GM23248 (cell line): ENCODE measurements around the gene ADO. TPM values are rescaled to one million over a fixed set of nuclear protein-coding genes. Genes with fewer than 3 reads are reported as not detected.

ENCODE experiments used
- DNase-seq: peaks from one replicate; pipeline ENCODE4 v3.0.0-alpha.2; 2015
- H2AFZ ChIP-seq: fragments of 200-600 bp; sonication (generic); 2 replicates; pipeline ENCODE4 v1.6.1; 2016; ENCODE audit warnings: antibody characterized with exemption
- H3F3A ChIP-seq: fragments of 200-600 bp; sonication (generic); 2 replicates; pipeline ENCODE4 v1.6.1; 2016; ENCODE audit warnings: mild to moderate bottlenecking, antibody characterized with exemption, mixed run types; ENCODE audit not compliant: insufficient read depth
- H3K27ac ChIP-seq: fragments of 200-600 bp; sonication (generic); 2 replicates; pipeline ENCODE4 v1.5.1; 2016; ENCODE audit warnings: mild to moderate bottlenecking
- H3K27me3 ChIP-seq: fragments of 200-600 bp; sonication (generic); replicated peaks from 2 replicates; pipeline ENCODE4 v1.6.1; 2016; ENCODE audit warnings: mild to moderate bottlenecking; ENCODE audit not compliant: insufficient read depth
- H3K36me3 ChIP-seq: fragments of 200-600 bp; sonication (generic); 2 replicates; pipeline ENCODE4 v1.6.1; 2016; ENCODE audit warnings: low read depth, mild to moderate bottlenecking
- H3K4me1 ChIP-seq: fragments of 200-600 bp; sonication (generic); 2 replicates; pipeline ENCODE4 v1.6.1; 2016; ENCODE audit warnings: mild to moderate bottlenecking; ENCODE audit not compliant: insufficient read depth
- H3K4me2 ChIP-seq: fragments of 200-600 bp; sonication (generic); one replicate; pipeline ENCODE4 v1.6.1; 2016; ENCODE audit warnings: mild to moderate bottlenecking; ENCODE audit not compliant: unreplicated experiment
- H3K4me3 ChIP-seq: fragments of 200-600 bp; sonication (generic); 2 replicates; pipeline ENCODE4 v1.5.1; 2016; ENCODE audit warnings: mild to moderate bottlenecking
- H3K79me2 ChIP-seq: fragments of 200-600 bp; sonication (generic); 2 replicates; pipeline ENCODE4 v1.6.1; 2016; ENCODE audit warnings: mild to moderate bottlenecking; ENCODE audit not compliant: insufficient read depth
- H3K9ac ChIP-seq: fragments of 200-600 bp; sonication (generic); 2 replicates; pipeline ENCODE4 v1.6.1; 2016; ENCODE audit warnings: mild to moderate bottlenecking
- H3K9me2 ChIP-seq: fragments of 200-600 bp; sonication (generic); 2 replicates; pipeline ENCODE4 v1.6.1; 2016; ENCODE audit warnings: mixed run types, mild to moderate bottlenecking, moderate library complexity; ENCODE audit not compliant: insufficient read depth
- H3K9me3 ChIP-seq: fragments of 200-600 bp; sonication (generic); one replicate; pipeline ENCODE4 v1.6.1; 2017; ENCODE audit warnings: low read depth
- H4K20me1 ChIP-seq: fragments of 200-600 bp; sonication (generic); 2 replicates; pipeline ENCODE4 v1.6.0; 2016; ENCODE audit not compliant: insufficient read depth
- EZH2 ChIP-seq: fragments of 200-600 bp; sonication (generic); IDR thresholded peaks from 2 replicates; pipeline ENCODE4 v1.6.1; 2018; ENCODE audit warnings: antibody characterized with exemption, mild to moderate bottlenecking; ENCODE audit not compliant: insufficient read depth, poor library complexity, severe bottlenecking
- EZH2phosphoT487 ChIP-seq: fragments of 200-600 bp; sonication (generic); IDR thresholded peaks from 2 replicates; pipeline ENCODE4 v1.6.1; 2018; ENCODE audit warnings: antibody characterized with exemption, moderate library complexity, mild to moderate bottlenecking, low read depth; ENCODE audit not compliant: insufficient read depth
- WGBS, 2 experiments: methylation state at CpG; one replicate each; pipeline ENCODE4 v1.1.6; 2015 to 2017; ENCODE audit warnings: low lambda C conversion rate in 2 of 2, low coverage in 1 of 2; ENCODE audit errors: missing lambda C conversion rate in 2 of 2; 5-methylcytosine and 5-hydroxymethylcytosine counted together
- in situ Hi-C: fragments of 300-500 bp; cut with MboI; formaldehyde crosslinking; loops from 2 replicates; pipeline ENCODE4 v1.15.0; 2020
- polyA plus RNA-seq: library from polyadenylated mRNA; unstranded; fragments of >200 nt; fragmentation: Nextera tagmentation; extraction: Ambion mirVana; gene quantifications from 2 replicates; pipeline ENCODE4 v1.2.1, GENCODE V29; 2016
- total RNA-seq: library from RNA; depleted of rRNA; stranded (reverse); fragments of >200 nt; shearing (Covaris generic); gene quantifications from 2 replicates; pipeline ENCODE4 v1.2.3, GENCODE V29; 2014

ADO gene
- total and polyA plus RNA-seq, 2 experiments from 2014 or later = 5.5 to 38.8 TPM

GRCh38 chr10:62760401-62760800 lies 44.1 kb upstream of the ADO start:
- no peaks in the 10 kb centered on the region for H3K4me1 ChIP-seq
- H4K20me1 ChIP-seq = no peaks in the 10 kb centered on the region
- WGBS, 2 experiments = 86 to 90% methylated on average over 14 of the region's 14 CpGs
- H3K27ac ChIP-seq = no peak overlapping the region
- no peak overlapping the region for H3K4me3 ChIP-seq
- 0 out of 2 replicates have a peak, but pooled peaks cover 4% of the 10 kb centered on the region for H3K27me3 ChIP-seq
- no peak overlapping the region for H2AFZ ChIP-seq
- no peaks in the 10 kb centered on the region for H3K36me3 ChIP-seq
- H3K4me2 ChIP-seq = no peak overlapping the region
- in situ Hi-C loops = no loop called here
- H3F3A ChIP-seq = no peaks in the 10 kb centered on the region
- TF ChIP-seq EZH2phosphoT487 (no peak), EZH2 (no peak)
- DNase-seq = no peak
- no peak overlapping the region for H3K9ac ChIP-seq
- H3K9me2 ChIP-seq = no peaks in the 10 kb centered on the region
- no peaks in the 10 kb centered on the region for H3K79me2 ChIP-seq
- no peaks in the 10 kb centered on the region for H3K9me3 ChIP-seq

GRCh38 chr10:62761115-62761514 lies 43.4 kb upstream of the ADO start:
- Histone ChIP-seq H3K79me2 (no peaks in the 10 kb centered on the region), H3K4me2 (no peak overlapping the region)
- TF ChIP-seq EZH2phosphoT487 (no peak), EZH2 (no peak)

GRCh38 chr10:62763155-62763554 lies 41.4 kb upstream of the ADO start:
- Histone ChIP-seq H3K9ac (no peak overlapping the region), H3K4me3 (no peak overlapping the region), H3K36me3 (no peaks in the 10 kb centered on the region), H4K20me1 (no peaks in the 10 kb centered on the region), H3K27ac (no peak overlapping the region), H3K9me3 (no peaks in the 10 kb centered on the region), H3K27me3 (no peaks in the 10 kb centered on the region), H3K4me1 (no peaks in the 10 kb centered on the region), H3K9me2 (no peaks in the 10 kb centered on the region), H3F3A (no peaks in the 10 kb centered on the region), H3K4me2 (no peak overlapping the region), H2AFZ (no peak overlapping the region), H3K79me2 (no peaks in the 10 kb centered on the region)
- WGBS, 2 experiments = 95 to 96% methylated on average over 4 of the region's 4 CpGs
- in situ Hi-C loops = no loop called here
- no peak for TF ChIP-seq EZH2phosphoT487
- TF ChIP-seq EZH2 = no peak
- DNase-seq = no peak

More at GRCh38 chr10:62761115-62761514, 43.4 kb upstream of the ADO start:
- H3K9me2 ChIP-seq = no peaks in the 10 kb centered on the region
- no peaks in the 10 kb centered on the region for H4K20me1 ChIP-seq
- H2AFZ ChIP-seq = no peak overlapping the region
- no peak overlapping the region for H3K4me3 ChIP-seq
- no peaks in the 10 kb centered on the region for H3K27me3 ChIP-seq
- no peak overlapping the region for H3K27ac ChIP-seq
- H3K4me1 ChIP-seq = no peaks in the 10 kb centered on the region
- in situ Hi-C loops = no loop called here
- WGBS, 2 experiments = 38 to 42% methylated on average over 3 of the region's 3 CpGs
- H3F3A ChIP-seq = no peaks in the 10 kb centered on the region
- DNase-seq = no peak
- H3K36me3 ChIP-seq = no peaks in the 10 kb centered on the region
- no peaks in the 10 kb centered on the region for H3K9me3 ChIP-seq
- no peak overlapping the region for H3K9ac ChIP-seq

- 91 to 92% methylated on average over 4 of the region's 4 CpGs for WGBS, 2 experiments
- Histone ChIP-seq H3K9ac (no peak overlapping the region), H3F3A (no peaks in the 10 kb centered on the region), H3K4me1 (no peaks in the 10 kb centered on the region), H4K20me1 (no peaks in the 10 kb centered on the region), H3K36me3 (no peaks in the 10 kb centered on the region), H2AFZ (no peak overlapping the region), H3K4me3 (no peak overlapping the region), H3K27ac (no peak overlapping the region), H3K9me2 (no peaks in the 10 kb centered on the region), H3K27me3 (no peaks in the 10 kb centered on the region), H3K4me2 (no peak overlapping the region), H3K9me3 (no peaks in the 10 kb centered on the region), H3K79me2 (no peaks in the 10 kb centered on the region)
- TF ChIP-seq EZH2phosphoT487 (no peak), EZH2 (no peak)
- in situ Hi-C loops = no loop called here
- DNase-seq = no peak
Measured at GRCh38 chr10:62764011-62764410, 40.5 kb upstream of the ADO start.

GRCh38 chr10:62765726-62766125 lies 38.8 kb upstream of the ADO start:
- H3K27me3 ChIP-seq = no peaks in the 10 kb centered on the region
- H3K4me3 ChIP-seq = no peak overlapping the region
- H3K79me2 ChIP-seq = no peaks in the 10 kb centered on the region
- H2AFZ ChIP-seq = no peak overlapping the region
- no peaks in the 10 kb centered on the region for H3K9me2 ChIP-seq
- 73 to 83% methylated on average over 2 of the region's 2 CpGs for WGBS, 2 experiments
- H4K20me1 ChIP-seq = no peaks in the 10 kb centered on the region
- no peaks in the 10 kb centered on the region for H3F3A ChIP-seq
- H3K4me1 ChIP-seq = no peaks in the 10 kb centered on the region
- H3K27ac ChIP-seq = no peak overlapping the region
- H3K36me3 ChIP-seq = no peaks in the 10 kb centered on the region
- no peak overlapping the region for H3K9ac ChIP-seq
- DNase-seq = no peak
- H3K9me3 ChIP-seq = no peaks in the 10 kb centered on the region
- H3K4me2 ChIP-seq = no peak overlapping the region
- TF ChIP-seq EZH2phosphoT487 = no peak
- in situ Hi-C loops = no loop called here
